Glutamatergic neuron (in vitro differentiated cells): Measurements from ENCODE around the gene RELB. TPM values are rescaled to one million over a fixed set of nuclear protein-coding genes. Genes with fewer than 3 reads are reported as not detected.

Source experiments
- DNase-seq: peaks from one replicate; pipeline ENCODE4 v3.0.0; 2022
- H3K27ac Mint-ChIP-seq: one replicate; pipeline ENCODE4 v1.8.0; 2020; ENCODE audit warnings: mild to moderate bottlenecking, mixed read lengths, inconsistent platforms; ENCODE audit not compliant: unreplicated experiment
- H3K27me3 Mint-ChIP-seq: one replicate; pipeline ENCODE4 v1.8.0; 2020; ENCODE audit warnings: mild to moderate bottlenecking, moderate library complexity, mixed read lengths, inconsistent platforms; ENCODE audit not compliant: unreplicated experiment
- H3K36me3 Mint-ChIP-seq: one replicate; pipeline ENCODE4 v1.8.0; 2020; ENCODE audit warnings: mild to moderate bottlenecking, mixed read lengths, inconsistent platforms; ENCODE audit not compliant: unreplicated experiment
- H3K4me1 Mint-ChIP-seq: one replicate; pipeline ENCODE4 v1.8.0; 2020; ENCODE audit warnings: mild to moderate bottlenecking, low read depth, mixed read lengths, inconsistent platforms; ENCODE audit not compliant: unreplicated experiment
- H3K4me3 Mint-ChIP-seq: one replicate; pipeline ENCODE4 v1.8.0; 2020; ENCODE audit warnings: mild to moderate bottlenecking, mixed read lengths, inconsistent platforms; ENCODE audit not compliant: unreplicated experiment
- H3K9me3 Mint-ChIP-seq: one replicate; pipeline ENCODE4 v1.8.0; 2020; ENCODE audit warnings: mild to moderate bottlenecking, moderate library complexity, mixed read lengths, inconsistent platforms; ENCODE audit not compliant: unreplicated experiment
- total RNA-seq: library from RNA; stranded (reverse); fragmentation: NEBNext Ultra II Directional; extraction: Animal tissue kit (Norgen Biotek cat#: 25700); gene quantifications from one replicate; pipeline ENCODE4 v1.2.1, GENCODE V29; 2021; ENCODE audit not compliant: unreplicated experiment
- TF ChIP-seq, protein P1 (sequence below): fragments of 200-600 bp; sonication (generic); IDR thresholded peaks from one replicate; pipeline ENCODE4 v1.5.0; 2021; ENCODE audit not compliant: partially characterized antibody, unreplicated experiment

The RELB gene
- total RNA-seq, 1 donor from 2014 or later = 1.2 TPM

GRCh38 chr19:45050036-45050435 is 48.8 kb downstream of the RELB start:
- Mint-ChIP-seq H3K27me3 (peaks cover 3% of the 10 kb centered on the region), H3K9me3 (no peaks in the 10 kb centered on the region), H3K36me3 (no peaks in the 10 kb centered on the region), H3K4me3 (no peak overlapping the region), H3K27ac (no peak overlapping the region), H3K4me1 (peaks cover 4% of the 10 kb centered on the region)
- DNase-seq = no peak
- TF ChIP-seq, protein P1, sequence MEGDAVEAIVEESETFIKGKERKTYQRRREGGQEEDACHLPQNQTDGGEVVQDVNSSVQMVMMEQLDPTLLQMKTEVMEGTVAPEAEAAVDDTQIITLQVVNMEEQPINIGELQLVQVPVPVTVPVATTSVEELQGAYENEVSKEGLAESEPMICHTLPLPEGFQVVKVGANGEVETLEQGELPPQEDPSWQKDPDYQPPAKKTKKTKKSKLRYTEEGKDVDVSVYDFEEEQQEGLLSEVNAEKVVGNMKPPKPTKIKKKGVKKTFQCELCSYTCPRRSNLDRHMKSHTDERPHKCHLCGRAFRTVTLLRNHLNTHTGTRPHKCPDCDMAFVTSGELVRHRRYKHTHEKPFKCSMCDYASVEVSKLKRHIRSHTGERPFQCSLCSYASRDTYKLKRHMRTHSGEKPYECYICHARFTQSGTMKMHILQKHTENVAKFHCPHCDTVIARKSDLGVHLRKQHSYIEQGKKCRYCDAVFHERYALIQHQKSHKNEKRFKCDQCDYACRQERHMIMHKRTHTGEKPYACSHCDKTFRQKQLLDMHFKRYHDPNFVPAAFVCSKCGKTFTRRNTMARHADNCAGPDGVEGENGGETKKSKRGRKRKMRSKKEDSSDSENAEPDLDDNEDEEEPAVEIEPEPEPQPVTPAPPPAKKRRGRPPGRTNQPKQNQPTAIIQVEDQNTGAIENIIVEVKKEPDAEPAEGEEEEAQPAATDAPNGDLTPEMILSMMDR = no peak

DNA sequence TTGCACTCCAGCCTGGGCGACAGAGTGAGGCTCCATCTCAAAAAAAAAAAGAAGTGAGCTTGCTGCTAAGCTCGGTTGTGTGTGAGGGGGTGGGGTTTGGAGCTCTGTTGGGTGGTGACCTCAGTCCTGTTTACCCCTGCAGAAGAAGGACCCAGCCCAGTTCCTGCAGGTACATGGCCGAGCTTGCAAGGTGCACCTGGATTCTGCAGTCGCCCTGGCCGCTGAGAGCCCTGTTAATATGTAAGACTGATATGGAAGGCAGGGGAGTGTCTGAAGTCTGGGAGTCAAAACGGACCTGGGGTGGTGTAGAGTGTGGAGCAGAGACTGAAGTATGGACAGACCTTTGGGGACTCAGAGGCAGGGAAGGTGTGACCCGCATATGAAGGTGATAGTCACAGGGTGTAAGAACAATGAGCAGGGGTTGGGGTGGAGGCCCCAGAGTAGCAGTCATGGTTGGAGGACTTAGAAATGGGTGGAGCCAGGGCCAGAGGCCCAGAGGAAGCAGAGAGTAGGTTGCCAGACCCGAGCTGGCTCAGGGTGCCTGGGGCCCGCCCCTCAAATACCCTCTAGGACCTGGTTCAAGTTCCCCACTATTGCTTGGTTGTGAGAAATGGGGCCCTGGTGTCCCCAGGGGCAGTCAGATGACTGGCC is 50.8 kb downstream of the RELB start:
- peaks cover 2% of the 10 kb centered on the region for H3K9me3 Mint-ChIP-seq
- no peaks in the 10 kb centered on the region for H3K36me3 Mint-ChIP-seq
- peaks cover 3% of the 10 kb centered on the region for H3K27me3 Mint-ChIP-seq
- H3K4me3 Mint-ChIP-seq = no peak overlapping the region
- no peak for DNase-seq
- H3K27ac Mint-ChIP-seq = peak overlapping the region; percentile 7
- TF ChIP-seq, protein P1 = no peak
- peaks cover 4% of the 10 kb centered on the region for H3K4me1 Mint-ChIP-seq

DNA sequence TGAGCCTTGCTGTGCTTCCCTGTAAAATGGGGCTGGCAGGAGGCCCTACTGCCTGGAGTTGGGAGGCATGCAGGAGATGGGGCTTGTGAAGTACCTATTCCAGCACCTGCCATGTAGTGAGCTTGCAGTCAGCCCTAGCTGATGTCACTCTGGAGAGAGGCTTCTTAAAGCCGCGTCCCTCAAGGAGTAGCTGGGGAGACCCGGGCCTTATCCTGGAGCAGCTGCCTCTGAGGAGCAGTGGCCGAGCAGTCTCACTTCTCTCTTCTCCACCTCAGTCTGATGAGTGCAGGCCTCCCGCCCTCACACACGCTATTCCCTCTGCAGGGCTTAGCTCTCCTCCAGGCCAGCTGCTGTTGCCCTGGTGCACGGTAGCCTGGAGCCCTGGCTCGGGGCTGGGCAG is 55.6 kb downstream of the RELB start:
- no peak for DNase-seq
- Mint-ChIP-seq H3K27ac (no peak overlapping the region), H3K4me1 (peaks cover 6% of the 10 kb centered on the region), H3K27me3 (peaks cover 5% of the 10 kb centered on the region), H3K4me3 (no peak overlapping the region), H3K36me3 (no peaks in the 10 kb centered on the region), H3K9me3 (peaks cover 4% of the 10 kb centered on the region)
- TF ChIP-seq, protein P1 = no peak

- TF ChIP-seq, protein P1 = no peak
- no peaks in the 10 kb centered on the region for H3K36me3 Mint-ChIP-seq
- DNase-seq = no peak
Measured at GRCh38 chr19:45057444-45057843, 56.2 kb downstream of the RELB start.

GRCh38 chr19:45058622-45059159 is 57.4 kb downstream of the RELB start:
- TF ChIP-seq, protein P1 = no peak
- DNase-seq = no peak
- H3K9me3 Mint-ChIP-seq = peaks cover 4% of the 10 kb centered on the region
- H3K4me1 Mint-ChIP-seq = peaks cover 3% of the 10 kb centered on the region
- H3K27ac Mint-ChIP-seq = no peak overlapping the region
- no peaks in the 10 kb centered on the region for H3K36me3 Mint-ChIP-seq
- peaks cover 9% of the 10 kb centered on the region for H3K27me3 Mint-ChIP-seq
- no peak overlapping the region for H3K4me3 Mint-ChIP-seq

More at GRCh38 chr19:45057444-45057843, 56.2 kb downstream of the RELB start:
- Mint-ChIP-seq H3K9me3 (peaks cover 4% of the 10 kb centered on the region), H3K27ac (no peak overlapping the region), H3K27me3 (peaks cover 5% of the 10 kb centered on the region), H3K4me3 (no peak overlapping the region), H3K4me1 (peaks cover 3% of the 10 kb centered on the region)
